ENCODE data around the gene AGAP1. TPM values are rescaled to one million over a fixed set of nuclear protein-coding genes. Genes with fewer than 3 reads are reported as not detected.

The AGAP1 gene
- total RNA-seq, 1 donor from 2014 or later: 47.2 TPM

- no peak overlapping the region for H3K4me3 Mint-ChIP-seq (ENCODE audit: low read depth)
- H3K4me1 Mint-ChIP-seq (ENCODE audit: low read depth): no peaks in the 10 kb centered on the region
- H3K36me3 Mint-ChIP-seq (ENCODE audit: insufficient read depth): peaks cover 5% of the 10 kb centered on the region
- no peaks in the 10 kb centered on the region for H3K27me3 Mint-ChIP-seq
- no peak overlapping the region for H3K27ac Mint-ChIP-seq
- H3K9me3 Mint-ChIP-seq (ENCODE audit: low read depth): no peaks in the 10 kb centered on the region
- no peak for DNase-seq (ENCODE audit: low spot score, unreplicated experiment)
- no peak for TF ChIP-seq CTCF (IDR thresholded peaks at IDR 0.05; ENCODE audit: unreplicated experiment)
Observed at GRCh38 chr2:235963853-235964577, 470.2 kb downstream of the AGAP1 start.

- Mint-ChIP-seq H3K4me3 (ENCODE audit: low read depth) (no peak overlapping the region), H3K36me3 (ENCODE audit: insufficient read depth) (peaks cover 10% of the 10 kb centered on the region), H3K27me3 (no peaks in the 10 kb centered on the region), H3K4me1 (ENCODE audit: low read depth) (no peaks in the 10 kb centered on the region), H3K27ac (no peak overlapping the region), H3K9me3 (ENCODE audit: low read depth) (no peaks in the 10 kb centered on the region)
- no peak for TF ChIP-seq CTCF (IDR thresholded peaks at IDR 0.05; ENCODE audit: unreplicated experiment)
- DNase-seq (ENCODE audit: low spot score, unreplicated experiment): no peak
Observed at GRCh38 chr2:235964787-235965390, 471.0 kb downstream of the AGAP1 start.

GRCh38 chr2:235966396-235966795 is 472.6 kb downstream of the AGAP1 start:
- Mint-ChIP-seq H3K4me1 (ENCODE audit: low read depth) (no peaks in the 10 kb centered on the region), H3K27me3 (no peaks in the 10 kb centered on the region), H3K9me3 (ENCODE audit: low read depth) (no peaks in the 10 kb centered on the region), H3K36me3 (ENCODE audit: insufficient read depth) (peaks cover 13% of the 10 kb centered on the region), H3K27ac (no peak overlapping the region), H3K4me3 (ENCODE audit: low read depth) (no peak overlapping the region)
- DNase-seq (ENCODE audit: low spot score, unreplicated experiment): no peak
- no peak for TF ChIP-seq CTCF (IDR thresholded peaks at IDR 0.05; ENCODE audit: unreplicated experiment)

- Mint-ChIP-seq H3K9me3 (ENCODE audit: low read depth) (no peaks in the 10 kb centered on the region), H3K27ac (no peak overlapping the region), H3K36me3 (ENCODE audit: insufficient read depth) (peaks cover 13% of the 10 kb centered on the region), H3K4me3 (ENCODE audit: low read depth) (no peak overlapping the region), H3K4me1 (ENCODE audit: low read depth) (no peaks in the 10 kb centered on the region), H3K27me3 (no peaks in the 10 kb centered on the region)
- TF ChIP-seq CTCF (IDR thresholded peaks at IDR 0.05; ENCODE audit: unreplicated experiment): no peak
- no peak for DNase-seq (ENCODE audit: low spot score, unreplicated experiment)
Observed at GRCh38 chr2:235966932-235967757, 473.3 kb downstream of the AGAP1 start.

GRCh38 chr2:235968155-235968554 is 474.3 kb downstream of the AGAP1 start:
- DNase-seq (ENCODE audit: low spot score, unreplicated experiment): no peak
- no peaks in the 10 kb centered on the region for H3K4me1 Mint-ChIP-seq (ENCODE audit: low read depth)

More at GRCh38 chr2:235968155-235968554, 474.3 kb downstream of the AGAP1 start:
- no peak for TF ChIP-seq CTCF (IDR thresholded peaks at IDR 0.05; ENCODE audit: unreplicated experiment)
- peaks cover 13% of the 10 kb centered on the region for H3K36me3 Mint-ChIP-seq (ENCODE audit: insufficient read depth)
- H3K27me3 Mint-ChIP-seq: no peaks in the 10 kb centered on the region
- no peak overlapping the region for H3K4me3 Mint-ChIP-seq (ENCODE audit: low read depth)
- no peak overlapping the region for H3K27ac Mint-ChIP-seq
- H3K9me3 Mint-ChIP-seq (ENCODE audit: low read depth): no peaks in the 10 kb centered on the region

All from progenitor cell of endocrine pancreas (in vitro differentiated cells).